IMR-90 (cell line): ENCODE data around the gene UBE3B. TPM values are rescaled to one million over a fixed set of nuclear protein-coding genes. Genes with fewer than 3 reads are reported as not detected.

Experiments
- ATAC-seq: fragments of 200-7000 bp; cut with Tn5 transposase; 2 replicates; pipeline ENCODE4 v1.9.1; 2020; ENCODE audit warnings: low read depth, mild to moderate bottlenecking, moderate library complexity
- BruUV-seq: library from RNA; stranded (reverse); fragments of 400-500 nt; replicated peaks from 2 replicates; lab custom pipeline; 2021; lab: Mats Ljungman, UMichigan
- CTCF ChIA-PET: fragments of 300-600 bp; formaldehyde crosslinking; extraction: SDS; loops from one replicate; lab custom pipeline; 2021; ENCODE audit warnings: antibody characterized with exemption; lab: Yijun Ruan, JAX
- POLR2A ChIA-PET: fragments of 300-600 bp; sonication (Branson Sonifier 250); formaldehyde crosslinking; loops from one replicate; lab custom pipeline; 2022; ENCODE audit warnings: antibody characterized with exemption; ENCODE audit not compliant: unreplicated experiment; lab: Charles Lee
- DNase-seq: peaks from one replicate; pipeline ENCODE4 v3.0.0; 2013
- H2AFZ ChIP-seq: replicated peaks from 2 replicates; pipeline ENCODE3; 2013; ENCODE audit warnings: low read length, mild to moderate bottlenecking; ENCODE audit not compliant: poor library complexity
- H2AK5ac ChIP-seq: 2 replicates; pipeline ENCODE4 v1.6.1; 2013; ENCODE audit warnings: low read depth, low read length, inconsistent platforms
- H2AK9ac ChIP-seq: replicated peaks from 2 replicates; pipeline ENCODE3; 2013; ENCODE audit warnings: mild to moderate bottlenecking, low read depth, low read length, moderate library complexity; ENCODE audit not compliant: poor library complexity
- H2BK120ac ChIP-seq: 2 replicates; pipeline ENCODE4 v1.6.1; 2013; ENCODE audit warnings: low read depth, low read length, inconsistent platforms
- H2BK15ac ChIP-seq: 3 replicates; pipeline ENCODE4 v1.6.1; 2013; ENCODE audit warnings: low read depth, low read length, inconsistent platforms
- H2BK20ac ChIP-seq: 2 replicates; pipeline ENCODE4 v1.6.1; 2013; ENCODE audit warnings: low read depth, mild to moderate bottlenecking, inconsistent platforms, low read length, moderate library complexity
- H2BK5ac ChIP-seq: 2 replicates; pipeline ENCODE4 v1.6.1; 2013; ENCODE audit warnings: mild to moderate bottlenecking, low read depth, low read length, inconsistent platforms; ENCODE audit not compliant: poor library complexity, severe bottlenecking
- H3K14ac ChIP-seq: replicated peaks from 2 replicates; pipeline ENCODE4 v1.6.1; 2013; ENCODE audit warnings: low read depth, low read length, inconsistent platforms
- H3K18ac ChIP-seq: 2 replicates; pipeline ENCODE4 v1.6.1; 2013; ENCODE audit warnings: low read depth, low read length, control low read depth
- H3K23ac ChIP-seq: 2 replicates; pipeline ENCODE4 v1.6.1; 2013; ENCODE audit warnings: low read depth, low read length, inconsistent platforms
- H3K27ac ChIP-seq: 2 replicates; pipeline ENCODE4 v1.5.1; 2013; ENCODE audit warnings: mild to moderate bottlenecking, control low read depth, low read length; ENCODE audit not compliant: insufficient read depth
- H3K27me3 ChIP-seq: 2 replicates; pipeline ENCODE4 v1.6.1; 2013; ENCODE audit warnings: low read length; ENCODE audit not compliant: control insufficient read depth, insufficient read depth
- H3K36me3 ChIP-seq: 2 replicates; pipeline ENCODE4 v1.6.1; 2013; ENCODE audit warnings: low read length, mixed read lengths; ENCODE audit not compliant: control insufficient read depth, insufficient read depth
- H3K4ac ChIP-seq: 2 replicates; pipeline ENCODE4 v1.6.1; 2013; ENCODE audit warnings: low read depth, low read length, inconsistent platforms
- H3K4me1 ChIP-seq: 2 replicates; pipeline ENCODE4 v1.6.1; 2013; ENCODE audit warnings: low read length, mixed read lengths; ENCODE audit not compliant: control insufficient read depth, insufficient read depth
- H3K4me2 ChIP-seq: 2 replicates; pipeline ENCODE4 v1.6.1; 2013; ENCODE audit warnings: low read depth, mild to moderate bottlenecking, control low read depth, low read length, moderate library complexity
- H3K4me3 ChIP-seq: 2 replicates; pipeline ENCODE4 v1.5.1; 2013; ENCODE audit warnings: low read depth, mild to moderate bottlenecking, control low read depth, low read length, moderate library complexity; ENCODE audit not compliant: insufficient read depth
- H3K56ac ChIP-seq: 2 replicates; pipeline ENCODE4 v1.6.1; 2013; ENCODE audit warnings: low read length, inconsistent platforms; ENCODE audit not compliant: insufficient read depth; ENCODE audit errors: extremely low read depth
- H3K79me1 ChIP-seq, 2 experiments: 2 replicates each; pipeline ENCODE4 v1.6.1; 2013; ENCODE audit warnings: low read length in 2 of 2, inconsistent platforms in 1 of 2, low read depth in 1 of 2
- H3K9ac ChIP-seq: 2 replicates; pipeline ENCODE4 v1.6.1; 2013; ENCODE audit warnings: low read depth, low read length, control low read depth
- H3K9me1 ChIP-seq: 2 replicates; pipeline ENCODE4 v1.6.1; 2013; ENCODE audit warnings: low read length, inconsistent platforms; ENCODE audit not compliant: insufficient read depth
- H3K9me3 ChIP-seq: 2 replicates; pipeline ENCODE4 v1.6.1; 2013; ENCODE audit warnings: low read length; ENCODE audit not compliant: control insufficient read depth, insufficient read depth
- H4K20me1 ChIP-seq: 2 replicates; pipeline ENCODE4 v1.6.1; 2013; ENCODE audit warnings: low read length, inconsistent platforms; ENCODE audit not compliant: insufficient read depth
- H4K5ac ChIP-seq: 2 replicates; pipeline ENCODE4 v1.6.1; 2013; ENCODE audit warnings: mild to moderate bottlenecking, low read depth, low read length, control low read depth
- H4K8ac ChIP-seq, 2 experiments: 2 replicates each; pipeline ENCODE4 v1.6.1; 2013; ENCODE audit warnings: low read depth in 2 of 2, low read length in 2 of 2, control low read depth in 1 of 2, inconsistent platforms in 1 of 2
- H4K91ac ChIP-seq: 2 replicates; pipeline ENCODE4 v1.6.1; 2013; ENCODE audit warnings: low read depth, low read length, inconsistent platforms; ENCODE audit not compliant: insufficient read depth
- CEBPB ChIP-seq: IDR thresholded peaks from 2 replicates; pipeline ENCODE4 v1.6.1; 2012; ENCODE audit warnings: low read depth, low read length, improper control_type of control experiment
- CHD1 ChIP-seq: IDR thresholded peaks from 2 replicates; pipeline ENCODE4 v1.6.1; 2012; ENCODE audit warnings: low read depth, low read length, improper control_type of control experiment
- MAZ ChIP-seq: IDR thresholded peaks from 2 replicates; pipeline ENCODE4 v1.6.1; 2012; ENCODE audit warnings: low read depth, mild to moderate bottlenecking, low read length, improper control_type of control experiment, moderate library complexity, borderline replicate concordance
- NFE2L2 ChIP-seq: fragments of 150-350 bp; IDR thresholded peaks from 2 replicates; pipeline ENCODE4 v1.6.1; 2016; ENCODE audit warnings: low read depth, mild to moderate bottlenecking, low read length
- POLR2A ChIP-seq: IDR thresholded peaks from 2 replicates; pipeline ENCODE4 v1.6.1; 2012; ENCODE audit warnings: mild to moderate bottlenecking, low read depth, low read length
- RAD21 ChIP-seq: IDR thresholded peaks from 2 replicates; pipeline ENCODE4 v1.6.1; 2012; ENCODE audit warnings: low read length, improper control_type of control experiment
- WGBS, 2 experiments: methylation state at CpG; one replicate each; pipeline versions ENCODE4 v1.1.5 to v1.1.7; 2013; ENCODE audit warnings: missing lambda C conversion rate in 2 of 2; ENCODE audit not compliant: insufficient read length in 1 of 2; ENCODE audit errors: extremely low coverage in 2 of 2; 5-methylcytosine and 5-hydroxymethylcytosine counted together
- dilution Hi-C: fragments of 300-500 bp; cut with HindIII; formaldehyde crosslinking; loops from one replicate; pipeline ENCODE4 v1.14.3; 2018; ENCODE audit warnings: low sequenced_read_pairs; ENCODE audit not compliant: unreplicated experiment
- in situ Hi-C: fragments of 300-500 bp; cut with MboI; formaldehyde crosslinking; loops from 3 replicates; pipeline ENCODE4 v1.14.3; 2019; ENCODE audit warnings: low sequenced_read_pairs, inconsistent platforms, mixed read lengths
- intact Hi-C: fragments of 100-400 bp; cut with micrococcal nuclease; formaldehyde crosslinking; loops from 2 replicates; pipeline ENCODE4 v1.10.0; 2022
- polyA plus RNA-seq, 3 experiments: library from polyadenylated mRNA; depleted of rRNA; stranded (reverse); fragments of >200 nt; gene quantifications; 2 replicates each; pipeline ENCODE4 v1.2.3, GENCODE V29; 2012; ENCODE audit warnings: low replicate concordance in 1 of 3
- total RNA-seq: library from RNA; depleted of rRNA; stranded (reverse); fragments of >200 nt; gene quantifications from 2 replicates; pipeline ENCODE4 v1.2.3, GENCODE V29; 2012
- TF ChIP-seq, protein P1 (sequence below): conservative IDR thresholded peaks from 2 replicates; pipeline ENCODE4 v1.5.1; 2012; ENCODE audit warnings: mild to moderate bottlenecking, low read depth, low read length, improper control_type of control experiment

Gene UBE3B
- total and polyA plus RNA-seq, 2 of the 4 experiments (the other 2 are of a cell fraction): 18.8 to 24.9 TPM

DNA sequence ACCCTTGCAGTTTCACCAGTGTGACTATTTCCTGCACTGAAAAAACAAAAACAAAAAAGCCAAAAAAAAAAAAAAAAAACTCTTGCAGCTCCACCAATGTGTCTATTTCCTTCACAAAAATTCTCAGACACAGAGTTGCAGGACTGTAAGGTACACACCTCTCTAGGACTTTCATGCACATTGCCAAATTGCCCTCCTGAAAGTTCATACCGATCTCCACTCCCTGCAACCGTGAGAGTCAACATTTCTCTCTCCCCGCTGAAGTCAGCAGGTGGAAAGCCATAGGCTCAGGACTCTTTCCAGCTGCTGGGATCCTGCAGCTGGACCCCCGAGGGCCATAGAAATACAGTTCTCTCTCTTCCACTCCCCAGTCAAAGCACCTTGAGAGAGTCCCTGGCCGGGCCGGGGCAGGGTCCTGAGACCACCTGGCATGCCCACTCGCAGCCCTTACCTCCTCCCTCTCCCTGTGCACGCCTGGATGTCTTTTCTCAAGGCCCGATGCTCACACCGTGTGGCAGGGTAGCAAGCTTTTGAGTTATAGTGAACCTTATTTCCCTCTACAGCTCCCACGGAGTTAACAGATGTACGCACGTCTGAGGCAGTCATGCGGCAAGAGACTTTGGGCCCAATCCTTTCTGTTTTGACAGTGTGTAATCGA is 72.3 kb downstream of the UBE3B start:
- Histone ChIP-seq H3K9me1 (no peaks in the 10 kb centered on the region), H3K27me3 (peaks cover 44% of the 10 kb centered on the region), H3K18ac (no peak overlapping the region), H2AK9ac (no peak overlapping the region), H3K4me2 (no peak overlapping the region), H3K23ac (no peak overlapping the region), H3K9ac (no peak overlapping the region), H4K8ac (no peak overlapping the region), H2BK5ac (no peak overlapping the region), H4K20me1 (no peaks in the 10 kb centered on the region), H4K5ac (no peak overlapping the region), H2BK20ac (no peak overlapping the region), H3K36me3 (no peaks in the 10 kb centered on the region), H3K56ac (no peak overlapping the region), H2AFZ (no peak overlapping the region), H3K4ac (no peak overlapping the region), H3K27ac (no peak overlapping the region), H3K9me3 (no peaks in the 10 kb centered on the region), H3K14ac (no peak overlapping the region), H2AK5ac (no peak overlapping the region), H3K79me1 (no peaks in the 10 kb centered on the region), H2BK120ac (no peak overlapping the region), H3K4me1 (no peaks in the 10 kb centered on the region), H4K91ac (no peak overlapping the region), H2BK15ac (no peak overlapping the region), H3K4me3 (no peak overlapping the region)
- TF ChIP-seq NFE2L2: no peak
- TF ChIP-seq RAD21: no peak
- TF ChIP-seq MAZ: no peak
- no peak for TF ChIP-seq CHD1
- TF ChIP-seq, protein P1, sequence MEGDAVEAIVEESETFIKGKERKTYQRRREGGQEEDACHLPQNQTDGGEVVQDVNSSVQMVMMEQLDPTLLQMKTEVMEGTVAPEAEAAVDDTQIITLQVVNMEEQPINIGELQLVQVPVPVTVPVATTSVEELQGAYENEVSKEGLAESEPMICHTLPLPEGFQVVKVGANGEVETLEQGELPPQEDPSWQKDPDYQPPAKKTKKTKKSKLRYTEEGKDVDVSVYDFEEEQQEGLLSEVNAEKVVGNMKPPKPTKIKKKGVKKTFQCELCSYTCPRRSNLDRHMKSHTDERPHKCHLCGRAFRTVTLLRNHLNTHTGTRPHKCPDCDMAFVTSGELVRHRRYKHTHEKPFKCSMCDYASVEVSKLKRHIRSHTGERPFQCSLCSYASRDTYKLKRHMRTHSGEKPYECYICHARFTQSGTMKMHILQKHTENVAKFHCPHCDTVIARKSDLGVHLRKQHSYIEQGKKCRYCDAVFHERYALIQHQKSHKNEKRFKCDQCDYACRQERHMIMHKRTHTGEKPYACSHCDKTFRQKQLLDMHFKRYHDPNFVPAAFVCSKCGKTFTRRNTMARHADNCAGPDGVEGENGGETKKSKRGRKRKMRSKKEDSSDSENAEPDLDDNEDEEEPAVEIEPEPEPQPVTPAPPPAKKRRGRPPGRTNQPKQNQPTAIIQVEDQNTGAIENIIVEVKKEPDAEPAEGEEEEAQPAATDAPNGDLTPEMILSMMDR: no peak
- TF ChIP-seq CEBPB: no peak
- TF ChIP-seq POLR2A: no peak
- ChIA-PET POLR2A (no interaction called here), CTCF (no interaction called here)
- in situ Hi-C loops (no loop called here), intact Hi-C loops (no loop called here), dilution Hi-C loops (no loop called here)
- DNase-seq (no peak), ATAC-seq (no peak)
- no TSS peak for BruUV-seq
- WGBS, 2 experiments: 67% methylated on average over 1 of the region's 15 CpGs; no CpG with 5 or more reads in 1 of the 2 experiments
